Gastroesophageal sphincter (tissue), 3 donors: ENCODE data around the gene ARF1.

Experiments used
- EP300 ChIP-seq: sonication (generic); formaldehyde crosslinking; IDR thresholded peaks from one replicate; pipeline ENCODE4 v1.6.1; 2017; ENCODE audit warnings: antibody characterized with exemption, mild to moderate bottlenecking
- POLR2A ChIP-seq, 2 donors: fragments of 450-650 bp; IDR thresholded peaks; one replicate each; pipeline ENCODE4 v1.6.1; 2017; ENCODE audit warnings: antibody characterized with exemption in 2 of 2, mild to moderate bottlenecking in 2 of 2, moderate library complexity in 1 of 2
- TF ChIP-seq, protein P1 (sequence below), 4 experiments: fragments of 200-600 bp in 2 of 4; fragments of 450-650 bp in 2 of 4; sonication (generic) in 1 of 4; IDR thresholded peaks; one replicate each; pipeline ENCODE4 v1.5.1; 2017 to 2019; ENCODE audit warnings: antibody characterized with exemption in 4 of 4, mild to moderate bottlenecking in 2 of 4, moderate library complexity in 2 of 4

DNA sequence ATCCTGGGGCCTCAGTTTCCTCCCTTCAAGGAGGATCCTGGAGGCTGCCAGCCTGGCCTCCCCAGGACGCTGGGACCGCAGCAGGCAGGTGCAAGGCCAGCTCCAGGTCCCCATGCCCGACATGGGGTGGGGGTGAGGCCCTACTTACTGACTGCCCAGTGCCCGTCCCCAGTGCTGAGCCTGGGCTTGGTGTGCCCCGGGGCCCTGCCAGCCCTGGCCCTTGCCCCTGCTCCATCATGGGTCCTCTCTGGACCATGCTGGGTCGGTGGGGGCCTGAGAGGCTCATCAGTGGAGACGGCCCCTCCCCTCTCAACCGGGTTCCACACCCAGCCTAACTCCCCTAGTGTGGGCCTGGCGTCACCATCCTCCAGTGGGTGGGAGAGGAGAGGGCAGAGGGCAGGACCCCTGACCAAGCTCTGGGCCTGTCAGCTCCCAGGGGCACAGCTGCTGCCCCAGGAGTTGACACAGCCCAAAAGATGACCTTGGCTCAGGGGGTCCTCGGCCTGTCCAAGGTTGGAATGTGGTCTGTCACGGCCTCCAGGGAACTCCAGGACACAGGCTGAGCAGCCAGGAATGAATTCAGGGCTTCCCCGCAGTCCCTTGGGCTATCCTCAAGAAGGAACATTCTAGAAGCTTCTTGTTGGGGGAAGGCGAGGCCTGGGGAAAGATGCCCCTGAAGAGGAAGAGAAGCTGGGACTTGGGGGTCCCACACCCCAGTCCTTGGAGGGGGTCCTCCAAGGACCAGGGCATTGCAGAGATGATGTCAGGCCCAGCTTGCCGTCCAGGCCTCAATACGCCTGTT lies 17.6 kb upstream of the ARF1 start:
- TF ChIP-seq, protein P1, sequence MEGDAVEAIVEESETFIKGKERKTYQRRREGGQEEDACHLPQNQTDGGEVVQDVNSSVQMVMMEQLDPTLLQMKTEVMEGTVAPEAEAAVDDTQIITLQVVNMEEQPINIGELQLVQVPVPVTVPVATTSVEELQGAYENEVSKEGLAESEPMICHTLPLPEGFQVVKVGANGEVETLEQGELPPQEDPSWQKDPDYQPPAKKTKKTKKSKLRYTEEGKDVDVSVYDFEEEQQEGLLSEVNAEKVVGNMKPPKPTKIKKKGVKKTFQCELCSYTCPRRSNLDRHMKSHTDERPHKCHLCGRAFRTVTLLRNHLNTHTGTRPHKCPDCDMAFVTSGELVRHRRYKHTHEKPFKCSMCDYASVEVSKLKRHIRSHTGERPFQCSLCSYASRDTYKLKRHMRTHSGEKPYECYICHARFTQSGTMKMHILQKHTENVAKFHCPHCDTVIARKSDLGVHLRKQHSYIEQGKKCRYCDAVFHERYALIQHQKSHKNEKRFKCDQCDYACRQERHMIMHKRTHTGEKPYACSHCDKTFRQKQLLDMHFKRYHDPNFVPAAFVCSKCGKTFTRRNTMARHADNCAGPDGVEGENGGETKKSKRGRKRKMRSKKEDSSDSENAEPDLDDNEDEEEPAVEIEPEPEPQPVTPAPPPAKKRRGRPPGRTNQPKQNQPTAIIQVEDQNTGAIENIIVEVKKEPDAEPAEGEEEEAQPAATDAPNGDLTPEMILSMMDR (IDR thresholded peaks at IDR 0.05): no peak
- TF ChIP-seq POLR2A (IDR thresholded peaks at IDR 0.05): no peak
- TF ChIP-seq EP300: no peak
